GM21515 (cell line): ENCODE data around the gene CNGA3.

Experiments used
- ATAC-seq: cut with Tn5 transposase; IDR thresholded peaks from one replicate; pipeline ENCODE4 v1.9.1; 2021; ENCODE audit not compliant: unreplicated experiment

CNGA3 gene

DNA sequence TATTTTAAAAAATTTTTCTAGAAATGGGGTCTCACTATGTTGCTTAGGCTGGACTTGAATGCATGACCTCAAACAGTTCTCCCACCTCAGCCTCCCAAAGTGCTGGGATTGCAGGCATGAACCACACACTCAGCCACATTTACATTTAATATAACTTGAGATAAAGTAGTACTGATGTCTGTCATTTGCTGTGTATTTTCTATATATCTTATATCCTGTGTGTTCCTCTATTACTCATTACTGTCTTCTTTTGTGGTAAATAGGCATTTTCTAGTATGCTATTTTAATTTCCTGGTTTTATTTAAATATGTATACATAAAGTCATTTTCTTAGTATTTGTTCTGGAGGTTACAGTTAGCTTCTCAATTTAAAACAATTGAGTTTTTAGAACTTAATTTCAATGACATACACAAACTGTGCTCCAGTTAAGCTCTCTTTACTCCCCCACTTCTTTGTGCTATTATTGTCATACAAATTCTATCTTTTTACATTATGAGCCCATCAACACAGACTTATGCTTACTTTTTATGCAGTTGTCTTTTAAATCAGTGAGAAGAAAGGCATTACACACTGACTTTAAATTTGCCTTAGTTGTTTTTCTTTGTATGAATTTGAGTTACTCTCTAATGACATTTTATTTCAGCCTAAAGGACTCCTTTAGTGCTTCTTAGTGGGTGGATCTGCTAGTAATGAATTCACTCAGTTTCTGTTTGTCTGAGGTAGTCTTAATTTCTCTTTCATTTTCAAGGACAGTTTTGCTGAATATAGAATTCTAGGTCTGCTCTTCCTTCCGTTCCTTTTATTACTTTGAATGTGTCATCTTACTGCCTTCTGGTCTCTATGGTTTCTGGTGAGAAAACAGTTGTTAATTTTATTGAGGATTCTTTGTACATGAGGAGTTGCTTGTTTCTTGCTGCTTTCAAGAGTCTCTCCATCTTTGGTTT, 92.2 kb downstream of the CNGA3 start:
- ATAC-seq: peak; percentile 93

DNA sequence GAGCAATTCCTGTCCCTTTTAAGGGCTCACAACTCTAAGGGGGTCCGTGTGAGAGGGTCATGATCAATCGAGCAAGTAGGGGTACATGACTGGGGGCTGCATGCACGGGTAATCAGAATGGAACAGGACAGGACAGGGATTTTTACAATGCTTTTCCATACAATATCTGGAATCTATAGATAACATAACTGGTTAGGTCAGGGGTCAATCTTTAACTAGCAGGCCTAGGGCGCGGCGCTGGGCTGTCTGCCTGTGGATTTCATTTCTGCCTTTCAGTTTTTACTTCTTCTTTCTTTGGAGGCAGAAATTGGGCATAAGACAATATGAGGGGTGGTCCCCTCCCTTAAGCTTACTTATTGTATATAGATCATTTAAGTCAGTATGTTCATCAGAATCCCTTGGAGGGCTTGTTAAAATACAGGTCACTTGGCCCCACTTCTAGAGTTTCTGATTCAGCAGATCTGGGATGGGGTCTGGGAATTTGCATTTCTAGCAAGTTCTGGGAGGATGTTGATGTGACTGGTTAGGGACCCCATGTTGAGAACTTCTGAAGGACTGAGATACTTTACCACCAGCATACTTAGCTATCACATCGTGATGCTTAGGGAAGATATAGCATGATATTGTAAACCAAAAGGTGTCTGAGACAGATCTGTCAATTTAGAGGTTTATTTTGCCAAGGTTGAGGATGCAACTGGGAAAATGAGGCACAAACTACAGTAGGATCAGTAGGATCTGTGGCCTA, 95.6 kb downstream of the CNGA3 start:
- ATAC-seq: no peak

- no peak for ATAC-seq
Observed at GRCh38 chr2:98442488-98442887, 96.2 kb downstream of the CNGA3 start.

- peak; percentile 73 for ATAC-seq
Observed at GRCh38 chr2:98444436-98445176, 98.3 kb downstream of the CNGA3 start, which contains the start of gene INPP4A. TSS of gene INPP4A (plus strand) at chr2:98444858. CDS start at chr2:98520049, 75,191 bp downstream.

DNA sequence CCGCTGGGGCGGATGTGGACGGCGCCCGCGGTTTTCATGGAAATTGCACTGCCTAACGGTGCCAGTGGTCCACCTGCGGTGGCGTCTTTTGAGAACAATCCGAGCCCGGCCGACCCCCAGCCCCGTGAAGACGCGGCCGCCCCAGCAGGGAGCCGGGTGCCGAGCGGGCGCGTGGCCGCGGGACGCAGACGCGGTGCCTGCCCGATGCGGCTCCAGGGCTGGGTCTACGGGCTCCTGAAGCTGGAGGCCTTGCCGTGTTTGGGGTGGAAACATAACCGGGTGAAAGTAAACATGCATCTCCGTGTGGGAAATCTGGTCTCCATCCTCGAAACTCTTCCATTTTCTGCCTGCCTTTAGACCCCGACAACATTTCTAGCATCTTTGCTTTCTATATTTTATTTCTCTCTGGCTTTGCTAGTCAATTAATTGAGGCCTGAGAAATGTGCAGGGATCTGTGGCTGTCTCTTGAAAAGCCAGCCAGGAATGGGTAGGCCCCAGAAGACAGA, 99.0 kb downstream of the CNGA3 start:
- ATAC-seq: peak; percentile 30

GRCh38 chr2:98445683-98446581, 99.7 kb downstream of the CNGA3 start:
- peak; percentile 7 for ATAC-seq

DNA sequence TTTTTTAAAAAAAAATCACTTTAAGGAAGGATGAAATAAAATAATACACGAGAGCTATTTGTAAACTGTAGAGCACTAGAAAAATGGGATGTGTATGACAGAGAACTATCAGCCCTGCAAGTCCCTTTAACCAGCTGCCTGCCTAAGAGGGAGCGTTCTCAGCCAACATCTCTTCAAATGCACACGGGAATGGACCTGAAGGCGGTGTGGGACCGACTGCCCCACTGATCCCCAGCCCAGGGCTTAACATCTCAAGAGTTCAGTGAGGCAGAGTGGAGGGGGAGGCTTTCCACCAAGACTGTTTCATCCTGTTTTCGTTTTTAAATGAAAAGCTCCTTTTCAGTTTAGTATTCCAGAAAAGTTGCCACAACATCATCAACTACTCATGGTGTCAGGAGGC, 100.6 kb downstream of the CNGA3 start:
- no peak for ATAC-seq
